Activated CD4-positive, alpha-beta T cell treated with anti-CD3 and anti-CD28 coated beads, Interleukin-10, Interleukin-2, amounts not matched to agents 100 ng/mL and 50 ng/mL, durations not matched to agents 16 hours and 8 hours (primary cell): ENCODE data around the gene GPR107.

Experiments used
- DNase-seq: peaks from one replicate; pipeline ENCODE4 v3.0.0-alpha.2; 2020

Gene GPR107

DNA sequence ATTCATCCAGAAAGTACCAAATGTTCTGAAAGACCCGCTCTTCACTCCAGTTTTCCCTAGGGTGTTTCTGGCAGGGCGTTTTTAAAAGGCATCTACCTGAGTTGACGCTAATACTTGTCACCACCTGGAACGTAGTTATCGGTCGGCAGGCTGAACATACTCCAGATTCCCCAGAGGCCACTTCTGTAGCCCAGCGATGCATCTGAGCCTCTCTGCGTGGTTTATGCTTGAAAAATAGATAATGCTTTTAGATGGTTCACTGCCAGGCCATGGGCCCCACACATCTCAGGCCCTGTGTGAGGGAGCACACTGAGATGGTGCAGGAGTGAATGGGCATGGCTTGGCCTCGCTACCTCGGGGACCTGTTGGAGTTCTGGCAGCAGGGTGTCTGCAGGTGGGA, 85.5 kb downstream of the GPR107 start:
- no peak for DNase-seq

DNA sequence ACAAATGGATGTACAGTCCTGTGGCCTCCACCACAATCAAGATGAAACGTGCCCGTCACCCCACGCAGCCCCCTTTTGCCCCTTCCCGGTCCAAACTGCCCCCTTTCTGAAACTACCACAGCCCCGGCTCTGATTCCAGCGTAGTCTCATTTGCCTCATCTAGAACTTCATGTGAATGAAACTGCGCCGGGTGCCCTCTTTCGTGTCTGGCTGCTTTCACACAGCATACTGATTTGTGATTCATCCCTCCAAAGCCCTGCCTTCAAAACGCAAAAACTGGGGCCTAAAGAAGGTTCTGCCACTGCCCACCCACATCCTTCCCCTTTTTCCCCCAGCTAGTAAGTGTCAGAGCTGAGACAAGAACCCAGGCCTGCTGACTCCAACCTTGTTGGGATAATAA, 87.0 kb downstream of the GPR107 start:
- DNase-seq: peak; percentile 45

DNA sequence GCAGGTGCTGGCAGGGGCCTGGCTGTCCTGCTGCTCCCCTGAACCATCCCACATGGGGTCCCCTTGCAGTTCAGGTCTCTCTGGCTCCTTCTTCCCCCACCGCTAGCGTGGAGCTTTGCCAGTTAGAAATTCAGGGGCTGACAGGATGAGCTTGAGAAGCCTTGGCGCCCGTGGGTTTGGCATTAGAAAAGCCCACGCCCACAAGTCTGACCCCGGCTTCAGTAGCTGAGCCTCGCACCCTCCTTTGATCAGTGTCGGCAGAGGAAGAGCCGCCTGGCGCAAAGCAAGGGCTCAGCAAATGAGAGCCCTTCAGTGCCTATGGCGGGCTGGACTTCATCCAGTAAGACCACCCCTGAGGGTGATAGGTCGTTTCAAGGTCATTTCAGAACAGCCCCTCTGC, 88.3 kb downstream of the GPR107 start:
- DNase-seq: no peak

DNA sequence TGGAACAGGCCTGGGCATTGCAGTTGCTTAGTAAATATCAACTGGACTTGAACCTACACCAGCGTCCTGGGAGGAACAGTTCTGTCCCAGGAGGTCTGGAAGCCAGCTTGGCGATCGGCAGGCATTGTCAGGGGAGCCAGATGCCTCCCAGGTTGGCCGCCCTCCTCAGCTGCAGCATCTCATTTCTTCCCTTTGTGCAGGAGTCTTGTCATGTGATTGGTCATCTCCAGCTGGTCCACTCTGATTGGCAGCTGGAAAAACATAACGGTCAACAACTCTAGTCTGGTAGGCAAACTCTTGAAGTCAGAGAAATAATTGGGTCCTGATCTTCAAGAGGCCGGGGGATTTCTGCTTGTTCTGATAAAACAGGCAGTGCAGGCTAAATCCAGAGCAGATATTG, 88.9 kb downstream of the GPR107 start:
- no peak for DNase-seq

DNA sequence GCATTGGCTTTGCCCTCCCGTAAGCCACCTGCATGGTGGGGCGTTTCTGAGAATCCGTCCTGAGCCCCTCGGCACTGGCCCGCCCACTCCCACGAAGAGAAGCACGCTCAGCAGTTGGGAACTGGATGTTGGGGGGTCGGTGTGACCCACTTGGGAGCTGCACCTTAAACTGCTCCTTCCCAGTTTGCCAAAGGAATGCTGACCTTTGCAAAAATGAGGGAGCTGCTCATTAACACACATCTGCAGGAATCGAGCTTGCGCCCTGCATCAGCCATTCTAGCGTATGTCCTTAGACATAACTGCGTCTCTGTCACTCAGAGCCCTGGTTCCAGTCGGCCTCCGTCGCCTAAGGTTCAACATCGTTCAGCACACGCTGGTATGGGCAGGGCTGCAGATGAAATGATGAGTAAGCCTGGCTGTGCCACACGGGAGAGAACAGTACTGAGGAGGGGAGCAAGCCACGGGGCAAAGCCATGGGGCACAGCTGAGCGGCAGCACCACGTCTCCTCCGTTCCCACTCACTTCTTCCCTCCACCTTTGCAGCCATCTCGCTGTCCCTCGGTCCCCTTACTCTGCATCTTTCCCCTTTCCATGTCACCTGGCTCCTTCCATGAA, 89.7 kb downstream of the GPR107 start:
- no peak for DNase-seq

DNA sequence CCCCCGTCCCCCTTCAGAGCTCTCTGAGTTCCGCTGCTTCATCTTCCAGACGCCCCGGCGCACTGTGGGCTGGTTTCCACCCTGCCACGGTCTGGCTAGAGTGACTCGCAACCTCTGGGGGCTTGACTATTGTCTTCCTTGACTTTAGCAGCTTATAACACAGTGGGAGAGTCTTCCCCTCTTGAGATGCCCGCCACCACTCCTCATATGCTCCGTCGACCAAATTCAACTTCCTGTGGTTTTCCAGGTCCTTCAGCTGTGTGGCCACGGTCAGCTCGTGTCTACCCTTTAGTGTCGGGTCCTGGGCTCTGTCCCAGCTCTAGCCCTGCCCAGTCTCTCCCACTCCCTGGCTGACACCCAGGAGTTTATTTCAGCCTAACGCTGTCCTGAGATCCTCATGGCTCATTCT, 90.3 kb downstream of the GPR107 start:
- no peak for DNase-seq

DNA sequence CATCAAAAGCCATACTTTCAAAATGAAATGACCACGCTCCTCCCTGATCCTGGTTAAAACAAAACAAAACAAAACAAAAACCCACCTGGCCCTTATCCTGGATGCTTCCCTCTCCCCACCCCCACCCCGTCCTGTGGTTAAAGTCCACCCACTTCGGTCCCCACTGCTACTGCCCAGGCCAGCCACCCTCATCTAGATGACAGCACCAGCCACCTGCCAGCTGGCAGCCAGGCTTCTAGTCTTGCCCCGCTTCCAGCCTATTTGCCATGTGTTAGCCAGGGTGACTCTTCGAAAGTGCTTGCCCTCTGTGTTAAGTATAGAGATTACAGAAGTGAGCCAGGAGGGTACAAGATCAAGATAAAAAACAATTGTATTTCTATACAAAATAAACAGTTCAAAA, 91.0 kb downstream of the GPR107 start:
- no peak for DNase-seq

DNA sequence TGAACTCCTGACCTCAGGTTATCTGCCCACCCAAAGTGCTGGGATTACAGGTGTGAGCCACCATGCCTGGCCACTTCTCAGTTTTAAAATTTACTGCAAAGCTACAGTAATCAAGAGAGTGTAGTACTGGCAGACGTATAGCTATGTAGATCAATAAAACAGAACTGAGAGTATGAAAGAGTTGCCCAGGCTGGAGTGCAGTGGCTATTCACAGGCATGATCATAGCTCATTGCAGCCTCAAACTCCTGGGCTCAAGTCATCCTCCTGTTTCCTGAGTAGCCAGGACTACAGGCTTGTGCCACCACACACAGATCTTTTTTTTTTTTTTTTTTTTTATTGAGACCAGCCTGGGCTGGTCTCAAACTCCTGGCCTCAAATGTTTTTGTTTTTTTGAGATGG, 92.0 kb downstream of the GPR107 start:
- no peak for DNase-seq

DNA sequence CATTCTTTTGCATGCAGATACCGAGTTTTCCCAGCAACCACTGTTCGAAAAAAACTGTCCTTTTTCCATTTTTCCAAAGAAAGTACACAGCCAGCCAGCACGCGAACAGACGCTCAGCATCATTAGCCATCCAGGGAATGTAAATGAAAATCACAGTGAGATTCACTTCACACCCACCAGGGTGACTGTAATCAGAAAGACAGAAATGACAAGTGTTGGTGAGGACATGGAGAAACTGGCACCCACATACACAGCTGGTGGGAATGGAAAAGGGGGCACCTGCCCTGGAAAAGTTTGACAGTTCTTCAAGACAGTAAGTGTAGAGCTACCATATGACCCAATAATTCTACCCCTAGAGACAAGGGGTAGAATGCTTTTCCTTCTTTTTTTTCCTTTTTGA, 93.5 kb downstream of the GPR107 start:
- DNase-seq: no peak

DNA sequence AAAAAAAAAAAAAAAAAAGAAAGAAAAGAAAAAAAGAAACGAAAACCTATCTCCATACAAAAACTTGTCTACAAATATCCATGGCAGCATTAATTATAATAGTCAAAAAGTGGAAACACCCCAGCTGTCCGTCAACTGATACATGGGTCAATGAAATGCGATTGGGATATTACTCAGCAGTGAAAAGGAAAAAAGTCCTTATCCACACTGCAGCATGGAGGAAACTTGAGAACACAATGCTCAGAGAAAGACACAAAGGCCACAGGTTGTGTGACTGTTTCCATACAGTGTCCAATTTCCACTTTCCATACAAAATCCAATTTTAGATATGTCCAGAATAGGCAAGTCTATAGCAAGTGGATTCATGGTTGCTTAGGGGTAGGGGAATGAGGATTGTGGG, 94.2 kb downstream of the GPR107 start:
- no peak for DNase-seq

DNA sequence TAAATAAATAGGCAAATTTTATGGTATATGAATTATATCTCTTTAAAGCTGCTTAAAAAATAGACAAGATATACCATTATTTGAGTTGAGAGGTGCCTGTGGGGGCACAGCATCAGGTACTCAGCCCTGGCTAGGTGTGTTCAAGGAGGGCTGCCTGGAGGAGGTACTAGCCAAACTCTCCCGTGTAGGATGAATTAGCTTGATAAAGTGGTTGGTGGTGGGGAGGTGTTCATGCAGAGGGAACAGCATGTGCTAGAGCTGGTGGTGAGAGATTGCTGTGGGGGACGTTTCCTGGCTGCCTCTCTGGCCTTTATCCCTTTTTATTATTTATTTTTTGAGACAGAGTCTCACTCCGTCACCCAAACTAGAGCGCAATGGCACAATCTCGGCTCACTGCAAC, 95.3 kb downstream of the GPR107 start:
- DNase-seq: no peak

DNA sequence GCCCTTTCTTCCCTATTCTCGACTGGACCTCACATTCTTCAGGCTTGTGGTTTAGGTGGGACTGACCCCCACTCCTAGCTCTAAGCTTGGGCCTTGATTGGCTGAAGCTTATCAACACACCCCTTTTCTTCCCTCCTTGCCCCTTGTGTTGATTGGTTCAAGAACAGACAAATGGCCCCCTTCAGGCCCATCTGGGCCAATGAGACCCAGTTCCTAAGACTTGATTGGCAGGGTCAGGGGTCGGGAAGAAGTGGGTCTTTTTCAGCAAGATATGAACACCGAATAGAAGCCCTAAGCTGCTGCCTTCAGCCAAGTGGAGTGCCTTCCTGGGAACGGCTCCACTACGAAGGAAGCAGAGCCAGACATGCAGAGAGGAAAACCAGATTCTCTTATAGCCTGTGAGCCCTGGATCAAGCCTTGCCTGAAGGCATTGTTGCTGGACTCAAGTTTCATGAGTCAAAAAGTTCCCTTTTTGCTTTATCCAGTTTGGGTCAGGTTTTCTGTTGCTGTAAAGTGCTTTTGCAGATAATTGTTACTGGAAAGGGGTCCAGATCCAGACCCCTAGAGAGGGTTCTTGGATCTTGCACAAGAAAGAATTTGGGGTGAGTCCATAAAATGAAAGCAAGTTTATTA, 96.1 kb downstream of the GPR107 start:
- DNase-seq: no peak

DNA sequence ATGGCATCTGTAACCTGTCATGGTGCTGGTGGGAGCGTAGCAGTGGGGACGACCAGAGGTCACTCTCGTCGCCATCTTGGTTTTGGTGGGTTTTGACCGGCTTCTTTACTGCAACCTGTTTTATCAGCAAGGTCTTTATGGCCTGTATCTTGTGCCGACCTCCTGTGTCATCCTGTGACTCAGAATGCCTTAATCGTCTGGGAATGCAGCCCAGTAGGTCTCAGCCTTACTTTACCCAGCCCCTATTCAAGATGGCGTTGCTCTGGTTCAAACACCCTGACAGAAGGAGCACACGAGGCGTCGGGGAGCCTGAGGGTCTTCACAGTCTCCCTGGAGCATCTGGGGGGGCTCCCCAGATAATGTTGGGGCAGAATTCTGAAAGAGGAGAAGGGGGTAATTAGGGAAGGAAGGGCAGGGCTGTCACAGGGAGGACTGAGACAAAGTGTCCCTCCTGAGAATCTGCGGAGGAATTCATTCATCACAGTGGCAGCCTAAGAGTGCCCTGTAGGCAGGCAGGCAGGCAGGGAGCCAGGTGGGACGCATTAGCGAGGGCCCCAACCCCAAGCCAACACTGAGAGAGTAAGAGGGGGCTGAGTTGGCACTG, 97.2 kb downstream of the GPR107 start:
- no peak for DNase-seq

DNA sequence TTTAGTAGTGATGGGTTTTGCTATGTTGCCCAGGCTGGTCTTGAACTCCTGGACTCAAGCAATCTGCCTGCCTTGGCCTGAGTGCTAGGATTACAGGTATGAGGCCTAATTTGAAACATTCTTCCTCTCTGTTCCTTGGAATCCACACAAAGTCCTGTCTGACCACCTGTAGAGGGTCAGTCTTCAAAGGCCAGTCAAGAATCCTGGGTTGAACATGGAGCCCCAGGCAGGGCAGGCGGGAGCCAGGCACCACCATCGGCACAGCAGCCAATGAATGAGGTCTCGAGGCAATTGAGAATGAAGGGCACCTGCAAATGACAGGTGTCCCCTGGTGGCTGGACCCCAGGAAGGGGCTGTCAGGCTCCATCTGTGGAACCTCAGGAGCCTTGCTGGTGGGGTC, 101.1 kb downstream of the GPR107 start:
- no peak for DNase-seq

DNA sequence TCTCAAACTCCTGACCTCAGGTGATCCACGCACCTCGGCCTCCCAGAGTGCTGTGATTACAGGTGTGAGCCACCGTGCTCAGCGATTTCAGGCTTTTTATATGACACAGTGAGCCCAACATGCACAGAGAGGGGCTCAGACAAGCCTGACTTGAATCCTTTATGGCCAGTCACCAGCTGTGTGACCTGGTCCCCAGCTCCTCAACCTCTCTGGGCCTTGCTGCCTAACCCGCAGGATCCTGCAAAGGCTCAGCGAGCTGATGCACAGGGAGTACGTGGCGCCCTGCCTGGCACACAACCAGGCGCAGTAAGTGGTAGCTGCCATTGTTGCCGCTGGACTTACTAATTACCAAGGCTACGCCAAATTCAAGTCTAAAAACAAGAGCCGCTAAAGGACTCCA, 101.9 kb downstream of the GPR107 start:
- no peak for DNase-seq

DNA sequence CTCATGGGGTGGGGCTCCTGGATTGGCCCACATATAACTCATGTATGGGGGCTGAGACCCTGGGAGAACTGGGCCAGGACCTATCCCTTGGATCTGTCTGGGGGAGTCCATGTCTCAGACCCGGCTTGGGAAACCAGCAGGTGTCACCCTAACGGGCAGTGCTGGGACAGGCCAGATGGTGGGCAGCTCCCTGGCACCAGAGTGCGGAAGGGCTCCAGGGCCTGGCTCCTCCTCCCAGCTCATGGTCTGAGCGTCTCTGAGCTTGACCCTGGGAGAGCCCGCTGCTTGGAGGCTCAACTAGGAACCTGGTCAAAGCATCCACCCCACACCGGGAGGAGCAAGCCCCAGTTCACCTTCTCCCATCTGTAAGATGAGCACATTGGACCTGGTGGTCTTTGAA, 103.0 kb downstream of the GPR107 start:
- no peak for DNase-seq

DNA sequence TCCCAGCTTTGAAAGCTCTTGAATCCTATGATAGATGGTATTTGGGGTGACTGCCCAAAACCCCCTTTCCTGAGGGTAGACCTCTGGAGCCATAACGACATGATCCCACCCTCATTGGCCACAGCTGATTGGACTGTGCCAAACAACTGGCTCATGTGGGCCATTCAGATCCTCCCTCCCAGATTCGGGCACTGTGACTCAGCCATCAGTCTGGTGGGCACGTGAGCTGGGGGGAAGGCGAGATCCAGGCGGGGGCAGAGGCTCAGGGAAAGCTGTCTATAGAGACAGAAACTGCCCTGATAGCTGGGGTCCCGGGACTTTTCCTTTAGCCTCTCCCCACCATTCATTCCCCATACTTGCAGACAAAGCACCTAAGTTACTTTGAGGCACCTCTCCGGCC, 103.4 kb downstream of the GPR107 start:
- no peak for DNase-seq

DNA sequence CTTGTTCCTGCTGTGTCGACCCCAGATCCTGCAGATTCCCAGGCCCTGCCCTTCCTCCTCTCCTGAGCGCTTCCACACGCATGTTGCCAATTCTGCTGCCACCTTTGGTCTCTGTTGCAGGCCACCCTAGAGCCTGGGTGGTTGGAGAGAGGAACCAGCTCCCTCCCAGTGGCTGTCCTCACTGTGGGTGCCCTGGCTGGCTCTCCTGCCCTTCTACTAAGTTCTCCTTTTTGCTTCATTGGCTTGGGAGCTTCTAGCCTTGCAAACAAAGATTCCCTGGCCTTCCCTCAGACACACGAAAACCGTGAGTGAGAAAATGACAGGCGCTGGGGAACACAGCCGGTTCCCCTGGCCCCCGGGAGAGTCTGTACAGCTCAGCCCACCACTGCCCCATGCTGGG, 104.3 kb downstream of the GPR107 start:
- DNase-seq: no peak

DNA sequence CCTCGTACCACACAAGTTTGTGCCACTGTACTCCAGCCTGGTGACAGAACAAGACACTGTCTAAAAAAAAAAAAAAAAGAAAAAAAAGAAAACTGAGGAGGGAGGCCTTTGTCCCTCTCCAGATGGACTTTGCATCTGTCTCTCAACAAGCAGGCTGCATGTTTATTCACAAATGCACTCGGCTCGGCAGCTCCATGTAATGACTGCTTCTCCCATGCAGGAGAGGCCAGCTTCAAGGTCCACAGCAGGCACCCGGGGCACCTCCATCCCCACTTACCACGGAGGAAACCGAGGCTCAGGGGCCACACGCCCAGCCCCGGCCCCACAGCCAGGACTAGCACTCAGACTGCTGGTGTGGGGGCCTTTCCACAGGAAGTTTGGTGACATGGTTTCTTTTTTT, 105.4 kb downstream of the GPR107 start:
- no peak for DNase-seq

DNA sequence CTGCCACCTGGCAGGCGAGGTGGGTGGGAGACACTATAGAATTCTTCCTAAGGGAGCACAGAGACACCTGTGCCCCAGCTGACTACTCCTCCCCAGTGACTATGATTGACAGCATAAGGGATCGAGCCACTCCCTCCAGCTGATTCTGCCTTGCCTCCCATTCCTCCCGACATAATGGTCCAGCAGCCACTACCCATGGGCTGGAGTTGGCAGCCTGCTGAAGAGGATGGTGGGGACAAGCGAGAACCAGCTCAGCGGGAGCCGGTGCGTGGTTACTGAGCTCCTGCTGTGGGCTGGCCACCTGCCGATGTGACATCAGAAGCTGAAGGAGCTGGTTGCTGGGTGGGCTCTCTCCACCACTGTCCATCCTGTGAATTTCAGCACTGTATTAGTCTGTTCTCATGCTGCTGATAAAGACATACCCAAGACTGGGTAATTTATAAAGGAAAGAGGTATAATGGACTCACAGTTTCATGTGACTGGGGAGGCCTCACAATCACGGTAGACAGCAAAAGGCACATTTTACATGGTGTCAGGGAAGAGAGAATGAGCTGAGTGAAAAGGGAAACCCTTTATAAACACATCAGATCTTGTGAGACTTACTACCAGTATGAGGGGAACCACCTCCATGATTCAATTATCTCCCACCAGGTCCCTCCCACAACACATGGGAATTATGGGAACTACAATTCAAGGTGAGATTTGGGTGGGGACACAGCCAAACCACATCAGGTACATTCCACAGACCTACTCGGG, 106.4 kb downstream of the GPR107 start:
- DNase-seq: no peak

DNA sequence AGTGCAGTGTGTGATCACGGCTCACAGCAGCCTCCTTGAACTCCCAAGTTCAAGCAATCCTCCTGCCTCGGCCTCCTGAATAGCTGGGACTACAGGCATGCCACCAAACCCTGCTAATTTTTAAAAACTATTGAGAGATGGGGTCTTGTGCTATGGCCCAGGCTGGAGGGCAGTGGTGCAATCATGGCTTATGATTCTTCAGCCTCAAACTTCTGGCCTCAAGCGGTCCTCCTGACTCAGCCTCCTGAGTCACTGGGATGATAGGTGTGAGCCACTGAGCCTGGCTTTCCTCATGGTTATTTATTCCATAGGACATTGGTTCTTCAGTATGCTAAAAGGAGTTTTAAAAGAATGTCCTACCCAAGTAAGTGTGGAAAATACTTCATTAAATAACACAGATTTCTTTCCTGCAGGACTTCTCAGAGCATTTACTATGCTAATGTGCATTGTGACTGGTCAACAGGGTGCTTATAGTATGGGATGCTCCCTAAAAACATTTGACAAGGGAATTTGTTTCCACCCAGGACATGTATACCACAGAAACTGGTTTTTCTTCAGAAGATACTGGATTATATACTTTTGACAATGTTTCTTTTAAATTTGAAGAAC, 107.3 kb downstream of the GPR107 start:
- DNase-seq: no peak

DNA sequence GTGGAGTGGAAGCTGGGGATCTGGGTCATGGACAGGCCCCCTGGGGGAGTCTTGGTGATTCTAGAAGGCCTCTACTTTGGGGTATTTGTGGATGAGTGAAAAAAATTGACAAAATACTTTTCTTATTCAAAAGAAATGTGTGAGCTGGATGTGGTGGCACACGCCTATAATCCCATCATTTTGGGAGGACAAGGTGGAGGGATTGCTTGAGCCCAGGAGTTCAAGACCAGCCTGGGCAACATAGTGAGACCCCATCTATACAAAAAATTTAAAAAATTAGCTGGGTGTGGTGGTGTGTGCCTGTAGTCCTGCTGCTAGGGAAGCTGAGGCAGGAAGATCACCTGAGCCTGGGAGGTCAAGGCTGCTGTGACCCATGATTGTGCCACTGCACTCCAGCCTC, 111.9 kb downstream of the GPR107 start:
- no peak for DNase-seq

DNA sequence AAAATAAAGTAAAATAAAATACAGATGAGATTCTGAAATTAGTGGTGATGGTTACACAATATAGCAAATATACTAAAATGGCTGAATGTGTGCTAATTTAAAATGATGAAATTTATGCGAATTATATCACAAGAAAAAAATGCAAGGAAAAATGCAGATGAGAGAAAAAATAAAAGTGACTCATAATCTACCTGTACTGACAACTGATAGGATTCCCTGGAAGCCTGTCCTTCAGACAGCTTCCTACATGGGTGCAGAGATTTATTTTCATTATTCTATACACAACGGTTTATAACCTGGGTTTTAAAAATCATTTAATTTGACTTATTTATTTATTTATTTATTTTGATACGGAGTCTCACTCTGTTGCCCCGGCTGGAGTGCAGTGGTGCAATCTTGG, 112.7 kb downstream of the GPR107 start:
- no peak for DNase-seq

DNA sequence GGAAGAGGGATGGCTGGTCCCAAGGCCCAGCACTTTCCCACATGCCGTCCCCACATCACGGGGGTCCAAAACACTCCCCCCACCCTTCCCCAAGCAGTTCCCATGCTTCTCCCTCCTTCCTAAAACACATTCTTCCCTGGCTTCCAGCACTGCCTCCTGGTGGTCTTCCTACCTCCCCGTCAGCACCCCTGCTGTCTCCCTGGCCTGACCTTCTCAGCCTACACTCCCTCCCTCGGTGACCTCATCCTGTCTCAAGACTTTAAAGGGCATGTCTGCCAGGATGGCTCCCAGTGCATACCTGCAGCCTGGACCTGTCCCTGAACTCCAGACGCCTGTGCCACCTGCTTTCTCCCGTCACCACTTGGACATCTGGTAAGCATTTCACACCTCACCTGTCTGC, 114.2 kb downstream of the GPR107 start:
- DNase-seq: no peak
